Skeletal muscle cell (primary cell): ENCODE results near the gene PAGR1.
"Not testable (repeated sequence)": the region's sequence is repeated elsewhere in the genome, so short reads cannot be mapped to it uniquely, and the experiment has no call there.

ENCODE experiments used
- DNase-seq: peaks from one replicate; pipeline ENCODE4 v3.0.0-alpha.2; 2010; ENCODE audit warnings: low read depth
- H3K4me3 ChIP-seq: 2 replicates; pipeline ENCODE4 v1.5.1; 2011; ENCODE audit warnings: low read depth, mild to moderate bottlenecking, control low read depth, low read length, moderate library complexity

PAGR1 gene

GRCh38 chr16:29815793-29816693 lies at the start of gene PAGR1:
PAGR1 (plus strand) TSS chr16:29816152; CDS start chr16:29816526, 374 bp downstream.
- DNase-seq, result peak; percentile 99
- peak within 1 kb of the TSS; percentile 82 for H3K4me3 ChIP-seq

GRCh38 chr16:29766571-29766970 lies 49.4 kb upstream of the PAGR1 start:
- H3K4me3 ChIP-seq, result no peak overlapping the region
- no peak for DNase-seq

- no peak overlapping the region for H3K4me3 ChIP-seq
Measured at GRCh38 chr16:29767062-29767461, 48.9 kb upstream of the PAGR1 start.

GRCh38 chr16:29769507-29769906 lies 46.4 kb upstream of the PAGR1 start:
- DNase-seq, result no peak
- no peak overlapping the region for H3K4me3 ChIP-seq

More at GRCh38 chr16:29767062-29767461, 48.9 kb upstream of the PAGR1 start:
- DNase-seq, result no peak

- no peak for DNase-seq
- no peak overlapping the region for H3K4me3 ChIP-seq
Measured at GRCh38 chr16:29770250-29770929, 45.6 kb upstream of the PAGR1 start.

- DNase-seq, H3K4me3 ChIP-seq: not testable (repeated sequence)
Measured at GRCh38 chr16:29772330-29772729, 43.6 kb upstream of the PAGR1 start.

GRCh38 chr16:29774730-29775129 lies 41.2 kb upstream of the PAGR1 start:
- DNase-seq, result no peak
- H3K4me3 ChIP-seq, result no peak overlapping the region

- no peak overlapping the region for H3K4me3 ChIP-seq
- DNase-seq, result no peak
Measured at GRCh38 chr16:29775742-29776408, 40.1 kb upstream of the PAGR1 start.

- DNase-seq, result no peak
- H3K4me3 ChIP-seq, result no peak within 1 kb of the TSS
Measured at GRCh38 chr16:29777576-29778350, 38.2 kb upstream of the PAGR1 start, which contains the start of gene ZG16. ZG16 (plus strand) TSS chr16:29778256; CDS start chr16:29779267, 1,011 bp downstream.

GRCh38 chr16:29779474-29779873 lies 36.5 kb upstream of the PAGR1 start:
- no peak overlapping the region for H3K4me3 ChIP-seq
- no peak for DNase-seq

- not testable (repeated sequence) for DNase-seq, H3K4me3 ChIP-seq
Measured at GRCh38 chr16:29783094-29783953, 32.6 kb upstream of the PAGR1 start.

GRCh38 chr16:29784157-29784556 lies 31.8 kb upstream of the PAGR1 start:
- no peak overlapping the region for H3K4me3 ChIP-seq
- no peak for DNase-seq

- H3K4me3 ChIP-seq, result peak overlapping the region; percentile 34
- no peak for DNase-seq
Measured at GRCh38 chr16:29784901-29785500, 31.0 kb upstream of the PAGR1 start.

GRCh38 chr16:29787155-29787554 lies 28.8 kb upstream of the PAGR1 start:
- DNase-seq, H3K4me3 ChIP-seq: not testable (repeated sequence)

- peak overlapping the region; percentile 94 for H3K4me3 ChIP-seq
- no peak for DNase-seq
Measured at GRCh38 chr16:29789775-29790182, 26.2 kb upstream of the PAGR1 start.

GRCh38 chr16:29790183-29790948 lies 25.6 kb upstream of the PAGR1 start, which contains the start of gene KIF22:
KIF22 (plus strand) TSS chr16:29790751; CDS start chr16:29790760, 9 bp downstream.
- peak within 1 kb of the TSS; percentile 94 for H3K4me3 ChIP-seq
- peak; percentile 95 for DNase-seq
